RWPE2 (cell line): ENCODE measurements around the gene SFSWAP.

Source experiments
- ATAC-seq: fragments of 200-7000 bp; cut with Tn5 transposase; 3 replicates; pipeline ENCODE4 v1.9.1; 2021; ENCODE audit warnings: low read depth
- DNase-seq: peaks from one replicate; pipeline ENCODE4 v3.0.0-alpha.2; 2020; ENCODE audit warnings: low spot score
- H3K27ac ChIP-seq: fragments of 450-650 bp; 2 replicates; pipeline ENCODE4 v1.5.1; 2017; ENCODE audit warnings: mild to moderate bottlenecking; ENCODE audit not compliant: poor library complexity, severe bottlenecking
- H3K27me3 ChIP-seq: fragments of 250-450 bp; sonication (Bioruptor Pico); 2 replicates; pipeline ENCODE4 v1.5.1; 2021; ENCODE audit warnings: mild to moderate bottlenecking, moderate library complexity; ENCODE audit not compliant: insufficient read depth, poor library complexity, severe bottlenecking
- H3K36me3 ChIP-seq: fragments of 250-450 bp; sonication (Bioruptor Pico); 2 replicates; pipeline ENCODE4 v1.5.1; 2020; ENCODE audit warnings: low read depth, mild to moderate bottlenecking, moderate library complexity
- H3K4me1 ChIP-seq: fragments of 250-450 bp; sonication (Bioruptor Pico); 2 replicates; pipeline ENCODE4 v1.5.1; 2021; ENCODE audit warnings: mild to moderate bottlenecking, moderate library complexity; ENCODE audit not compliant: insufficient read depth, poor library complexity, severe bottlenecking
- H3K4me3 ChIP-seq: fragments of 250-450 bp; sonication (Bioruptor Pico); 2 replicates; pipeline ENCODE4 v1.5.1; 2021; ENCODE audit warnings: mild to moderate bottlenecking, moderate library complexity; ENCODE audit not compliant: severe bottlenecking
- H3K9me3 ChIP-seq: fragments of 250-450 bp; sonication (Bioruptor Pico); 2 replicates; pipeline ENCODE4 v1.5.1; 2021; ENCODE audit warnings: mild to moderate bottlenecking, moderate library complexity; ENCODE audit not compliant: severe bottlenecking
- TF ChIP-seq, protein P1 (sequence below): fragments of 450-650 bp; IDR thresholded peaks from one replicate; pipeline ENCODE4 v1.5.1; 2017; ENCODE audit warnings: mild to moderate bottlenecking, moderate library complexity; ENCODE audit not compliant: poor library complexity, severe bottlenecking

Gene SFSWAP

DNA sequence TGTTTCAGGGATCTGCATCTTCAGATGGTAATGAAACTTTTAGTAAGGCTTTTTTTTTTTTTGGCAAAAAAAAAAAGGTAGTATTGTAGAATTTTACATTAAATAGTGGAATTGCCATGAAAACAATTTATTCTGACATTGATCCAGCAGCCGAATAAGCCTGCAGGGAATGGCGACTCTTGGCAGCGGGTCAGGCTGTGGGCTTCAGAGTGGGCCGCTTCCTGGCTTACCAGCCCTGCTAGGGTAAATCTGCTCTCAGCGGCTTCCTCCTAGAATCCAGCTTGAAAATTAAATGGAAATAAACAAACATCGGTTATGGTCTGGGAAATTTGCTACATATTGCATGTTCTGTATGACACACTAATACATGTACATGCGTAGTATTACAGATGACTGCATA, 34.8 kb downstream of the SFSWAP start:
- H3K4me1 ChIP-seq = no peaks in the 10 kb centered on the region
- no peak overlapping the region for H3K27ac ChIP-seq
- ATAC-seq (no peak), DNase-seq (no peak)
- no peak overlapping the region for H3K4me3 ChIP-seq
- TF ChIP-seq, protein P1, sequence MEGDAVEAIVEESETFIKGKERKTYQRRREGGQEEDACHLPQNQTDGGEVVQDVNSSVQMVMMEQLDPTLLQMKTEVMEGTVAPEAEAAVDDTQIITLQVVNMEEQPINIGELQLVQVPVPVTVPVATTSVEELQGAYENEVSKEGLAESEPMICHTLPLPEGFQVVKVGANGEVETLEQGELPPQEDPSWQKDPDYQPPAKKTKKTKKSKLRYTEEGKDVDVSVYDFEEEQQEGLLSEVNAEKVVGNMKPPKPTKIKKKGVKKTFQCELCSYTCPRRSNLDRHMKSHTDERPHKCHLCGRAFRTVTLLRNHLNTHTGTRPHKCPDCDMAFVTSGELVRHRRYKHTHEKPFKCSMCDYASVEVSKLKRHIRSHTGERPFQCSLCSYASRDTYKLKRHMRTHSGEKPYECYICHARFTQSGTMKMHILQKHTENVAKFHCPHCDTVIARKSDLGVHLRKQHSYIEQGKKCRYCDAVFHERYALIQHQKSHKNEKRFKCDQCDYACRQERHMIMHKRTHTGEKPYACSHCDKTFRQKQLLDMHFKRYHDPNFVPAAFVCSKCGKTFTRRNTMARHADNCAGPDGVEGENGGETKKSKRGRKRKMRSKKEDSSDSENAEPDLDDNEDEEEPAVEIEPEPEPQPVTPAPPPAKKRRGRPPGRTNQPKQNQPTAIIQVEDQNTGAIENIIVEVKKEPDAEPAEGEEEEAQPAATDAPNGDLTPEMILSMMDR = no peak
- peaks cover 4% of the 10 kb centered on the region for H3K9me3 ChIP-seq
- peaks cover 73% of the 10 kb centered on the region for H3K36me3 ChIP-seq
- no peaks in the 10 kb centered on the region for H3K27me3 ChIP-seq

DNA sequence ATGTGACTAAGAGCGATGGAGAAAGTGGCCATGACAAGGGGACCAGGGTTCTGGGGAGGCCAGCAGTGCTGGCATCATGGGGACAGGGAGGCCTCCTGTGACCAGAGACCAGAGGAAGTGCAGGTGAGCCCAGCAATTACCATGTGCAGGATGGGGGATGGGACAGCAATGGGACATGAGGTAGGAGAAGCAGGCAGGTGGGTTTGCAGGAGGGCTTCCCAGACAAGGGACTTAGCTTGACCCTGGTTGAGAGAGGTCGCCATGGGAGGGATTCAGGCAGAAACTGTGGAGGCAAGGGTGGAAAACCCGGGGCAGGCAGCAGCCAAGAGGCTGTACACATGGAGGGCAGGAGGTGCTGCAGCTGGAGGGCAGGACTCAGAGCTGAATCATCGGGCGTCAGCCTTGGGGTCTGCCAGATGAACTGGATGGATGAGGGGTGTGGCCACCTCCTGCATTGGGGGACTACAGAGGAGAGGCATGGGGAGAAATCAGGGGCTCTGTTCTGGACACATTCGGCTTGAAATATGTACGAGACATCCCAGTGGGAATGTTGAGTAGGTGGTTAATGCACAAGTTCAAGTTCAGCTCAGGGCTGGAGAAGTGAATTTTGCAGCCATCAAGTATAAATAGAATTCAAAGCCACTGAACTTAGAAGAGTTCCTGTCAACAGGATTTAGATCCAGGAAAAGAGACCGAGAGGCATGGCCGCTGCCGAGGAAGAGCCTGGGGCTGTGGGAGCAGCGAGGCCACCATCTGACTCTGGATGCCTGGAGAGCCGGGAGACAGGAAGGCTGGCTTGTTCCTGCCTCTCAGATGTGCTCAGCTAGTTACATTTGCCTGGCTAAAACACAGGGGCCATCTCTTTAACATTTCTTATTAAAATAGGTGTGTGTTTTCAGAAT, 36.6 kb downstream of the SFSWAP start:
- no peaks in the 10 kb centered on the region for H3K4me1 ChIP-seq
- ATAC-seq = no peak

DNA sequence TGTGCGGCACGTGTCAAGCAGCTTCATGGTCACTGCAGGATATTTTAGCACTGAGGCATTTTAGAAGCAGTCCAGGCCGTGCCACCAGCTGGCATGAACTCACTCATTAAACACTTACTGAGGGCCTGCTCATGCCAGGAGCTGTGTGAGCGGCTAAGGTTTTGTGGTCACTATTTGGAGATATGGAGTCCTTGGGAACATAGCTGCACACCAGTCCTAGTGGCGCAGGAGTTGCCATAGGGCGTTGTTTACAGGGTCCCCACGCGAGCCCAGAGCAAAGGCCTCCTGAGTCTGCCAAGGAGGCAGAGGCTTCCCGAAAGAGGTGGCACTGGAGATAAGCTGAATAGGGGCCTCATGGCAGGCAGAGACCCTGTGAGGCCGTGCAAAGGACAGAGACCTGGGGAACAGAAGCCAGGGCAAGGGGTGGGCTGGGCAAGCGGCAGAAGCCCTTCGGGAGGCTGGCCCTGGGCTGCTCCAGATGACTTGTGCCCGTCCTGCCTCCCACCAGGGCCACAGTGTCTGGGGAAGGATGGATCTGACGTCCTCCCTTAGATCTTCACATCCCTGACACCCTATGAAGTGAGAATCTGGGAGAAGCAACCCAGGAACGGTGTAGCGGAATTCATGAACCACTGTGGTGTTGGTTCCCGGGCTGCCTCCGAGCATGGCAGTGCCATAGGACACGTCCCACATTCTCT, 38.9 kb downstream of the SFSWAP start:
- Histone ChIP-seq H3K36me3 (peaks cover 72% of the 10 kb centered on the region), H3K9me3 (no peaks in the 10 kb centered on the region), H3K27me3 (no peaks in the 10 kb centered on the region), H3K4me3 (no peak overlapping the region), H3K27ac (no peak overlapping the region), H3K4me1 (no peaks in the 10 kb centered on the region)
- ATAC-seq (no peak), DNase-seq (no peak)
- TF ChIP-seq, protein P1 = no peak

More for the DNA sequence above, 36.6 kb downstream of the SFSWAP start:
- TF ChIP-seq, protein P1 = no peak
- Histone ChIP-seq H3K36me3 (peaks cover 75% of the 10 kb centered on the region), H3K4me3 (no peak overlapping the region), H3K9me3 (peaks cover 4% of the 10 kb centered on the region), H3K27ac (no peak overlapping the region), H3K27me3 (no peaks in the 10 kb centered on the region)
- DNase-seq = no peak

DNA sequence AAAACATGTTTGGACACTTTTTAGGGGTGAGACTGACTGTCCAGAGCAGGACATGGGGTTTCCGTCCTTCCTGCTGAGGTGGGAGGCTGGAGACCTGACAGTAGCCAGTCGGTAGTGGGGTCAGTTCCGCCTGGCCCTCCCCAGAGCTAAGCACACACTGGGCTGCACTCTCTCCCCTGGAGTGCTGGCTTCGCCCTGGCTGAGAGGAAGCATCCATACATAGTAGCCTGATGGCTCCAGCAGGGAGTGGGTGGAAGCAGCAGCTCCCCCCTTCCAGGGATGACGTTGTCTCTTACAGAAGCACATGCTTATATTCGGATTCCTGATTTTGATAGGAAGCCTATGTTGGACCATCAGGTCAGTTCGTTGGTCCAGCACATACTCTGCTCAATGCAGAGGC, 40.4 kb downstream of the SFSWAP start:
- no peak overlapping the region for H3K27ac ChIP-seq
- TF ChIP-seq, protein P1 = no peak
- no peaks in the 10 kb centered on the region for H3K9me3 ChIP-seq
- no peaks in the 10 kb centered on the region for H3K4me1 ChIP-seq
- DNase-seq = no peak
- H3K27me3 ChIP-seq = no peaks in the 10 kb centered on the region
- ATAC-seq = no peak
- peaks cover 72% of the 10 kb centered on the region for H3K36me3 ChIP-seq
- H3K4me3 ChIP-seq = no peak overlapping the region

DNA sequence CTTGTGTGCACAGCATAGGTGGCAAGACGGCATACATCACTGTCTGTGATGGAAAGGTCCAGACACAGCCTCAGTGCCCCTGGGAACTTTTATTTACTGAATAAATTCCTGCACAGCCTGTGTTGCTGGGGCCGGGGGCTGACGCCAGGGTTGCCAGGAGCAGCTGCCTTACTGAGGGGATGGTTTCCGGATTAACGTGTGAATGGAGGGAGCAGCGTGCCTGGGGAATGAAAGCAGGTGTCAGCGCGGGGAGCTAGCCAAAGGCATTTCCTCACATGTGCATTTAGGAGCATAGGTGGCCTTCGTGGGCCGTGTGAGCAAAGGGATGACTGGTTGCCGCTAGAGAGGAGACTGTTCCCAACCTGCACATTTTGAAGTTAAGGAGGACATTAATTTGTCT, 41.6 kb downstream of the SFSWAP start:
- no peak for DNase-seq
- H3K27me3 ChIP-seq = no peaks in the 10 kb centered on the region
- no peak overlapping the region for H3K4me3 ChIP-seq
- H3K27ac ChIP-seq = no peak overlapping the region
- H3K4me1 ChIP-seq = no peaks in the 10 kb centered on the region
- no peak for ATAC-seq
- no peaks in the 10 kb centered on the region for H3K9me3 ChIP-seq
- peaks cover 79% of the 10 kb centered on the region for H3K36me3 ChIP-seq
- TF ChIP-seq, protein P1 = no peak
